ENCODE results near the gene RPS29. TPM values are rescaled to one million over a fixed set of nuclear protein-coding genes. Genes with fewer than 3 reads are reported as not detected.

The RPS29 gene
- polyA plus RNA-seq (2011; rRNA removed) = 3,597 and 3,950 TPM in 2 replicates
- 758 and 830 TPM in 2 replicates for polyA minus RNA-seq (2011; rRNA and poly(A)+ RNA removed)

DNA sequence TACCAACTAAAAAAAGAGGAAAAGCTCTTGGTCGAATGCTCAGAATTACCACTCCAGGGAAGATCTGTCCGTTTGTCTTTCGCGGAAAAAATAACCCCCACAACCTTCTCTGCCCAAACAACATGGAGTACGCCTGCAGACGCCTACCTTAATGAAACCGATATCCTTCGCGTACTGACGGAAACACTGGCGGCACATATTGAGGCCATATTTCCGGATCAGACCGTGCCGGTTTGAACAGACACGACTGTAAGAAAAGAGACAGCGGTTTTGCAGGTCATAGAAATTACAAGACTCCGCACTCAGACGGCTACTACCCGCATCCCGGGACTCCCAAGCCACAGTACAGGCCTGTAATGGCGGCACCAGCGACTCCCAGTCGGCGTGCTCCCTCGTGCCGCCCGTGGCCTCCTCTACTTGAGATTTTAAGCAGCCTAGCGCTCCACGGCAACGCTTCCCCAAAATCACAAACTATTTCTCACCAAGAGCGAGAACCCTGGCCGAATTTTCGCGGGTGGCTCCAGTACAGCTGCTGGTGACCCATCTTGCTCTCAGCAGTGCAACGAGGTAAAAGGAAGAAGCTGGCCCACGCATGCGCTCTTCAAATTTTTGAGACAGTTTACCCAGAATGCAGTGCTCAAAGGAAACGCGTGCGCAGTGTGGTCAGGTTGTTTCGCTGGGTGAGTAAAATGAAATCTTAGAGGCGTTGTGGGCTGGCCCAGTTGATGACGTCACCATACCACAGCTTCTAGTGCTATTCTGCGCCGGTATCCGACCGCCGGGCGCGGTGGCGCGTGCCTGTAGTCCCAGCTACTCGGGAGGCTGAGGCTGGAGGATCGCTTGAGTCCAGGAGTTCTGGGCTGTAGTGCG is at the start of gene RPS29:
Gene RPS29, minus strand, starts transcription at position 578 of the 870 bp plus-strand sequence. Its CDS starts 34 bp downstream, at position 544.
- DNase-seq (ENCODE audit: low read depth, low spot score) = peak; percentile 99
- TF ChIP-seq, protein P1, sequence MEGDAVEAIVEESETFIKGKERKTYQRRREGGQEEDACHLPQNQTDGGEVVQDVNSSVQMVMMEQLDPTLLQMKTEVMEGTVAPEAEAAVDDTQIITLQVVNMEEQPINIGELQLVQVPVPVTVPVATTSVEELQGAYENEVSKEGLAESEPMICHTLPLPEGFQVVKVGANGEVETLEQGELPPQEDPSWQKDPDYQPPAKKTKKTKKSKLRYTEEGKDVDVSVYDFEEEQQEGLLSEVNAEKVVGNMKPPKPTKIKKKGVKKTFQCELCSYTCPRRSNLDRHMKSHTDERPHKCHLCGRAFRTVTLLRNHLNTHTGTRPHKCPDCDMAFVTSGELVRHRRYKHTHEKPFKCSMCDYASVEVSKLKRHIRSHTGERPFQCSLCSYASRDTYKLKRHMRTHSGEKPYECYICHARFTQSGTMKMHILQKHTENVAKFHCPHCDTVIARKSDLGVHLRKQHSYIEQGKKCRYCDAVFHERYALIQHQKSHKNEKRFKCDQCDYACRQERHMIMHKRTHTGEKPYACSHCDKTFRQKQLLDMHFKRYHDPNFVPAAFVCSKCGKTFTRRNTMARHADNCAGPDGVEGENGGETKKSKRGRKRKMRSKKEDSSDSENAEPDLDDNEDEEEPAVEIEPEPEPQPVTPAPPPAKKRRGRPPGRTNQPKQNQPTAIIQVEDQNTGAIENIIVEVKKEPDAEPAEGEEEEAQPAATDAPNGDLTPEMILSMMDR (IDR thresholded peaks at IDR 0.05; ENCODE audit: low read depth, low read length) = no peak
- H3K9me3 ChIP-seq (ENCODE audit: control insufficient read depth, insufficient read depth, low read length) = no peaks in the 10 kb centered on the region
- CTCF ChIA-PET = interaction anchor here (1.1 to 3.7 kb wide), 5 partner anchors 15 to 125 kb away, joined by 4 to 37 read pairs (median 8); no protein-coding TSS in a partner anchor
- H3K27ac ChIP-seq (ENCODE audit: low read depth, low read length) = peak within 1 kb of the TSS; percentile 67
- peak within 1 kb of the TSS; percentile 95 for H3K4me3 ChIP-seq (ENCODE audit: low read depth, low read length)
- no peaks in the 10 kb centered on the region for H3K27me3 ChIP-seq (ENCODE audit: control insufficient read depth, insufficient read depth, low read length)
- POLR2A ChIA-PET = interaction anchor here (0.6 to 1.9 kb wide), 10 partner anchors 9 to 223 kb away, joined by 3 to 21 read pairs (median 6); partner anchors contain the start of genes DNAAF2, KLHDC2, LRR1 and MGAT2

DNA sequence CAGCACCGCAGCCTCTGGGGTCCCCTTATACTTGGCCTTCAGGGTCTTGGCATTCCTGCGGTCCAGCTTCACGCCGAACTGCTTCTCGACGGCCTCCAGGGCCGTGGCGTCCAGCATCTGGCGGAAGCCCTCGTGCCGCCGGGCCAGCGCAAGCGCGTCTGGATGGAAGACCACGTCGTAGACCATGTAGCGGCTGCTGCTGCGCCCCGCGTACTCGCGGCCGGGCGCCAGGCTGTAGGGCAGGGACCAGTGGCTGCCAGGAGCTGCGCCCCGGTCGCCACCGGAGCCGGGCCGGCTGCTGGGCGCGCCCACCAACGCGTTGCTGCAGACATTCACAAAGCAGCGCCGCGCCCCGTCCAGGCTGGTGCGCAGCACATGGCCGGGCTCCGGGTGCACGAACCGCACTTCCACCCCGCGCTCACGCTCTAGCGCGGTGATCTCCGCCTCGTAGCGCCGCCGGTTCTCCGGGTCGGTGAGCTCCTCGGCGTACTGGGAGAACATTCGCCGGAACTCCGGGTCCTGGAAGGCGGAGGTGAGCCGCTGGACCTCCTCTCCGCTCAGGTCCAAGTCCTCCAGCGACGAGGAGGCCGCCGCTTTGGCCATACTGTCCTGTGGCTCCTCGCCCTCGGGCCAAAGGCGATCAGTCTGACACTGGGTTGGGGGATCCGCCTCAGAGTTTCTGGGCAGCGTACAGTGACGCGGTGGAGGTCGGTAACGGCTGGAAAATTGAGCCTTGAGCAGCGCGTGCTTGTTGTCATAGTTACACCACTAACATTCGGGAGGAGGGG is 48.6 kb upstream of the RPS29 start, which contains the start of gene DNAAF2:
Gene DNAAF2, minus strand, starts transcription at position 698 of the 788 bp plus-strand sequence. Its CDS starts 95 bp downstream, at position 603.
- TF ChIP-seq, protein P1 (IDR thresholded peaks at IDR 0.05; ENCODE audit: low read depth, low read length) = no peak
- peak within 1 kb of the TSS; percentile 92 for H3K27ac ChIP-seq (ENCODE audit: low read depth, low read length)
- POLR2A ChIA-PET = interaction anchor here (0.6 to 2.9 kb wide), 8 partner anchors 11 to 134 kb away, joined by 3 to 41 read pairs (median 8); partner anchors contain the start of genes KLHDC1, KLHDC2, MGAT2 and POLE2
- no peaks in the 10 kb centered on the region for H3K27me3 ChIP-seq (ENCODE audit: control insufficient read depth, insufficient read depth, low read length)
- no peaks in the 10 kb centered on the region; the same call in 1 of the 2 replicates for H3K9me3 ChIP-seq (ENCODE audit: control insufficient read depth, insufficient read depth, low read length)
- H3K4me3 ChIP-seq (ENCODE audit: low read depth, low read length) = peak within 1 kb of the TSS; percentile 94
- no peak for DNase-seq (ENCODE audit: low read depth, low spot score)
- CTCF ChIA-PET = interaction anchor here (0.6 to 2.2 kb wide), 18 partner anchors 9 to 481 kb away, joined by 3 to 50 read pairs (median 5); partner anchors contain the start of genes KLHDC1, KLHDC2, MGAT2 and NEMF

DNA sequence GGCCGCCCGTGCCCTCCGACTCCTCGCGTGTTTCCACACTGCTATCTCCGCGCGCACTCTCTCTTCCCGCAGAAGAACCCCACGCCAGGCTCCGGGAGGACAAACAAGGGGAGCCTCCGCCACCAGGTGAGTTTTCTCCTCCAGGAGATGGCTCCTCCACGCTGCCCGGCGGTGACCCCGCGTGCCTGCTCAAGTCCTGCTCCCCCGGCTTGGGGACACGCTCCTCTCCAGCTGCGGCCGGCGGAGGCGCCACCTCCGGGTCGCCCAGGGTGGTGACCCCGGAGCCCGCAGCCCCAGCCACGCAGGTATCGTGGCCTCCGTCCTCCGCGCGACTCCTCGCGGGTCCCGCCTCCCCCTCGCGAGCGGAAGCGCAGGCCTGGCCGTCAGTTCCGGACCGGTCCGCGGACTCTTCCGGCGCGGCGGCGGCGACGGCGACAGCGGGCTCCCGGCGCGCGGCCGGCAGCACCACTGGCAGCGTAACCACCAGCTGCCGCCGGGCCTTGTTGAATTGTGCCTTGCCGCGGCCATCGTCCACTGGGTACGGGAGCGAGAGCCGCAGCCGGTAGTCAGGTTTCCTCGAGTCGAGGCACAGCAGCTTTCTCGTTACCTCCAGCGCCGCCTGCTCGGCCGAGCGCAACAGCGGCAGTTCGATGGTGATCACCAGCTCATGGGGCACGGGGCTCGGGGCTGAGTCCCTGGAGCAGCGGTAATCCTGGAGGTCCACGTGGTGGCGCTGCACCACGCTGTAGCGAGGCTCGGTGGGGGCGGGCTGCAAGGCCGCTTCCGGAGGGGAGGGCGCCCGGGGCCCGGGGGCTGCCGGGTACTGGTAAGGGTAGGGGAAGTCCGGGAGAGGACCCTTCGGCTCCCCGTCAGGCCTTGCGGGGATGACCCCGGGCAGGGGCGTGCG is 47.7 kb upstream of the RPS29 start:
- POLR2A ChIA-PET = interaction anchor here (0.6 to 2.9 kb wide), 12 partner anchors 10 to 135 kb away, joined by 3 to 41 read pairs (median 5); partner anchors contain the start of genes KLHDC1, KLHDC2, LRR1 and MGAT2

More for the DNA sequence above, 47.7 kb upstream of the RPS29 start:
- TF ChIP-seq, protein P1 (IDR thresholded peaks at IDR 0.05; ENCODE audit: low read depth, low read length) = peak; percentile 73
- CTCF ChIA-PET = interaction anchor here (0.6 to 2.2 kb wide), 35 partner anchors 8 to 1041 kb away, joined by 3 to 50 read pairs (median 4); partner anchors contain the start of genes KLHDC1, KLHDC2, MGAT2 and NEMF
- peak; percentile 88 for DNase-seq (ENCODE audit: low read depth, low spot score)
- no peaks in the 10 kb centered on the region; the same call in 1 of the 2 replicates for H3K9me3 ChIP-seq (ENCODE audit: control insufficient read depth, insufficient read depth, low read length)
- H3K27me3 ChIP-seq (ENCODE audit: control insufficient read depth, insufficient read depth, low read length) = no peaks in the 10 kb centered on the region
- H3K4me3 ChIP-seq (ENCODE audit: low read depth, low read length) = peak overlapping the region; percentile 94
- H3K27ac ChIP-seq (ENCODE audit: low read depth, low read length) = peak overlapping the region; percentile 92

Measured in AG04450 (cell line).